ENCODE results near the gene ITCH.

ITCH gene

GRCh38 chr20:34532320-34532719 lies 169.2 kb downstream of the ITCH start:
- Histone ChIP-seq H2AFZ (ENCODE audit: low read length, unreplicated experiment) (no peak overlapping the region), H3K4me1 (ENCODE audit: control insufficient read depth, insufficient read depth, low read length, unreplicated experiment) (no peaks in the 10 kb centered on the region), H3K27me3 (ENCODE audit: insufficient read depth, low read length) (no peaks in the 10 kb centered on the region), H3K27ac (ENCODE audit: low read depth, low read length) (no peak overlapping the region), H3K4me3 (ENCODE audit: low read depth, low read length) (no peak overlapping the region), H3K79me2 (ENCODE audit: control insufficient read depth, insufficient read depth, low read length, unreplicated experiment) (peaks cover 10% of the 10 kb centered on the region), H3K36me3 (ENCODE audit: insufficient read depth, low read length) (peaks cover 37% of the 10 kb centered on the region)

GRCh38 chr20:34532756-34533155 lies 169.7 kb downstream of the ITCH start:
- peaks cover 6% of the 10 kb centered on the region for H3K79me2 ChIP-seq (ENCODE audit: control insufficient read depth, insufficient read depth, low read length, unreplicated experiment)
- H3K27ac ChIP-seq (ENCODE audit: low read depth, low read length) = no peak overlapping the region
- H3K4me3 ChIP-seq (ENCODE audit: low read depth, low read length) = no peak overlapping the region
- no peak overlapping the region for H2AFZ ChIP-seq (ENCODE audit: low read length, unreplicated experiment)
- H3K4me1 ChIP-seq (ENCODE audit: control insufficient read depth, insufficient read depth, low read length, unreplicated experiment) = no peaks in the 10 kb centered on the region
- H3K36me3 ChIP-seq (ENCODE audit: insufficient read depth, low read length) = peaks cover 32% of the 10 kb centered on the region; the same call in 1 of the 2 replicates
- H3K27me3 ChIP-seq (ENCODE audit: insufficient read depth, low read length) = no peaks in the 10 kb centered on the region

- H2AFZ ChIP-seq (ENCODE audit: low read length, unreplicated experiment) = no peak overlapping the region
- H3K79me2 ChIP-seq (ENCODE audit: control insufficient read depth, insufficient read depth, low read length, unreplicated experiment) = peaks cover 3% of the 10 kb centered on the region
- H3K4me1 ChIP-seq (ENCODE audit: control insufficient read depth, insufficient read depth, low read length, unreplicated experiment) = no peaks in the 10 kb centered on the region
- H3K27ac ChIP-seq (ENCODE audit: low read depth, low read length) = no peak overlapping the region
- no peaks in the 10 kb centered on the region for H3K27me3 ChIP-seq (ENCODE audit: insufficient read depth, low read length)
- H3K4me3 ChIP-seq (ENCODE audit: low read depth, low read length) = no peak overlapping the region
- peaks cover 32% of the 10 kb centered on the region; the same call in 1 of the 2 replicates for H3K36me3 ChIP-seq (ENCODE audit: insufficient read depth, low read length)
These were observed 171.5 kb downstream of the ITCH start for GRCh38 chr20:34534391-34535165.

- no peak overlapping the region for H3K4me3 ChIP-seq (ENCODE audit: low read depth, low read length)
- H3K79me2 ChIP-seq (ENCODE audit: control insufficient read depth, insufficient read depth, low read length, unreplicated experiment) = peaks cover 3% of the 10 kb centered on the region
- H3K4me1 ChIP-seq (ENCODE audit: control insufficient read depth, insufficient read depth, low read length, unreplicated experiment) = no peaks in the 10 kb centered on the region
- no peak overlapping the region for H3K27ac ChIP-seq (ENCODE audit: low read depth, low read length)
- H2AFZ ChIP-seq (ENCODE audit: low read length, unreplicated experiment) = no peak overlapping the region
- H3K27me3 ChIP-seq (ENCODE audit: insufficient read depth, low read length) = no peaks in the 10 kb centered on the region
- H3K36me3 ChIP-seq (ENCODE audit: insufficient read depth, low read length) = peaks cover 25% of the 10 kb centered on the region; the same call in 1 of the 2 replicates
These were observed 172.3 kb downstream of the ITCH start for GRCh38 chr20:34535301-34535840.

GRCh38 chr20:34535857-34536256 lies 172.8 kb downstream of the ITCH start:
- Histone ChIP-seq H3K27ac (ENCODE audit: low read depth, low read length) (no peak overlapping the region), H3K36me3 (ENCODE audit: insufficient read depth, low read length) (peaks cover 24% of the 10 kb centered on the region; the same call in 1 of the 2 replicates), H3K4me1 (ENCODE audit: control insufficient read depth, insufficient read depth, low read length, unreplicated experiment) (no peaks in the 10 kb centered on the region), H3K4me3 (ENCODE audit: low read depth, low read length) (no peak overlapping the region), H3K79me2 (ENCODE audit: control insufficient read depth, insufficient read depth, low read length, unreplicated experiment) (peaks cover 3% of the 10 kb centered on the region), H3K27me3 (ENCODE audit: insufficient read depth, low read length) (no peaks in the 10 kb centered on the region), H2AFZ (ENCODE audit: low read length, unreplicated experiment) (no peak overlapping the region)

DNA sequence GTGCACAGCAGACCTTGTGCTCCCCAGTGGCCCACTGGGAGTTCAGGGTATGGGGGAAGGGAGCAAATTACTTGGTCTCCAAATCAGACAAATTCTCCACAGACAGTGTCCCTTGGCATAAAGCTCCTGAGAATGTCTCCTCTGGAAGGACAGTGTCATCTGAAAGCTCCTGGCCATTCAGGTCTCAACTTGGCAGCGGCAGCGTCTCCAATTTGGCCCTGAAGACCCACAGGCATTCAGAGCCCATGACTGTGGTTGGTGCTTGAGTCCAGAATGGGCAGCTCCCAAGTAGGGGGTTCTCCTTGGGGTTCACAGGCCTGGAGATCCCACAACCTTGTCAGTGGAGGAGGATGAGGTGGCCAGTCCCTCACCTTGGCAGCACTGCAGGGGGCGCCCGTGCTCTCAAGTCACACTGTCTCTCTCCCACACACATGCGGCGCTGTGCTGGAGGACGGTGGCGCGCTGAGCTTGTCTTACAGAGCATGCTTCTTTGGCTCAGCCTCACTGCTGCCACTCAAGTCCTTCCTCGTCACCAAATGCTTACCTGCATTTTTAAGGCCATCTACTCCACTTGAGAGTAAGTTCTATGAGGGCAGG lies 173.8 kb downstream of the ITCH start:
- no peak overlapping the region for H2AFZ ChIP-seq (ENCODE audit: low read length, unreplicated experiment)
- no peak overlapping the region for H3K4me3 ChIP-seq (ENCODE audit: low read depth, low read length)
- no peaks in the 10 kb centered on the region for H3K27me3 ChIP-seq (ENCODE audit: insufficient read depth, low read length)
- no peaks in the 10 kb centered on the region for H3K4me1 ChIP-seq (ENCODE audit: control insufficient read depth, insufficient read depth, low read length, unreplicated experiment)
- H3K36me3 ChIP-seq (ENCODE audit: insufficient read depth, low read length) = peaks cover 27% of the 10 kb centered on the region; the same call in 1 of the 2 replicates
- H3K27ac ChIP-seq (ENCODE audit: low read depth, low read length) = no peak overlapping the region
- H3K79me2 ChIP-seq (ENCODE audit: control insufficient read depth, insufficient read depth, low read length, unreplicated experiment) = peaks cover 3% of the 10 kb centered on the region

DNA sequence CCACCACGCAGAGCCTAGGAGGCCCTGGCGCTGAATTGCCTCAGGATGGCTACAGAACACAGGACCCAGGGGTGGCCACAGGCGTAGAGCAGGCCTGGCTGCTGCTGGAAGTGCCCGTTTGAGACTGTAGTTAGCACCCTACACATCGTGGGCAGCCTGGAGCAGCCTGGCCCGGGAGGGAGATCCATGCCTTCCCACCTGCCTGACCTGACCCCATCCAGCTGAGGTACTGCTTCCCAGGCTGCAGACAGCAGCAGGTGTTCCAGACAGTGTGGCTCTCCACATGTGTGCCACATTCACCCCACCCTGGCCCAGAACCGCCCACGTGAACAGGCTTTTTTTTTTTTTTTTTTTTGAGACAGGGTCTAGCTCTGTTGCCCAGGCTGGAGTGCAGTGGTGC lies 174.6 kb downstream of the ITCH start:
- no peak overlapping the region for H3K4me3 ChIP-seq (ENCODE audit: low read depth, low read length)
- no peak overlapping the region for H3K27ac ChIP-seq (ENCODE audit: low read depth, low read length)
- H3K36me3 ChIP-seq (ENCODE audit: insufficient read depth, low read length) = peaks cover 24% of the 10 kb centered on the region; the same call in 1 of the 2 replicates
- H2AFZ ChIP-seq (ENCODE audit: low read length, unreplicated experiment) = no peak overlapping the region
- no peaks in the 10 kb centered on the region for H3K79me2 ChIP-seq (ENCODE audit: control insufficient read depth, insufficient read depth, low read length, unreplicated experiment)
- H3K4me1 ChIP-seq (ENCODE audit: control insufficient read depth, insufficient read depth, low read length, unreplicated experiment) = no peaks in the 10 kb centered on the region
- H3K27me3 ChIP-seq (ENCODE audit: insufficient read depth, low read length) = no peaks in the 10 kb centered on the region

DNA sequence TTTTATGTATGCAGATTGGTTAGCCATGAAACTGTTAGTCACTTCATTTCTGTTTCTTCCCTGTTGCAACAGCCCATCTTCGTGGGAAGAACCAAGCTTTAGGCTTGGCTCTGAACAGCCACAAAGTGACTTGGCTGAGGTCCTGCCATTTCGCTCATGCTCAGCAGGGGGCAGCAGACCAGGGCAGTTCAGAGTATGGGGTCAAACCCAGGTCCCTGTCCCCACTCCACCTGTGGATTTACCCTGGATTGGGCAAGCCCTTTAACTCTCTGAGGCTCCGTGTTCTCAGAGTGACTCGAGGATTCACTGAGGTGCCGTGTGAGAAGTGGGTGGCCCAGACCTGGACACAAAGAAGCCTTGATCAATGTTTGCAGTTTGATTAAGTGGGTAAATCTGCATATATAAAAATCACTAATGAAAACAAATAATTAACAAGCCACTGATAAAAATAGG lies 175.6 kb downstream of the ITCH start:
- peaks cover 21% of the 10 kb centered on the region; the same call in 1 of the 2 replicates for H3K36me3 ChIP-seq (ENCODE audit: insufficient read depth, low read length)
- H3K4me3 ChIP-seq (ENCODE audit: low read depth, low read length) = no peak overlapping the region
- H3K4me1 ChIP-seq (ENCODE audit: control insufficient read depth, insufficient read depth, low read length, unreplicated experiment) = no peaks in the 10 kb centered on the region
- no peaks in the 10 kb centered on the region for H3K27me3 ChIP-seq (ENCODE audit: insufficient read depth, low read length)
- no peak overlapping the region for H2AFZ ChIP-seq (ENCODE audit: low read length, unreplicated experiment)
- no peaks in the 10 kb centered on the region for H3K79me2 ChIP-seq (ENCODE audit: control insufficient read depth, insufficient read depth, low read length, unreplicated experiment)
- H3K27ac ChIP-seq (ENCODE audit: low read depth, low read length) = no peak overlapping the region

GRCh38 chr20:34539756-34540155 lies 176.7 kb downstream of the ITCH start:
- Histone ChIP-seq H3K4me1 (ENCODE audit: control insufficient read depth, insufficient read depth, low read length, unreplicated experiment) (no peaks in the 10 kb centered on the region), H3K36me3 (ENCODE audit: insufficient read depth, low read length) (peaks cover 19% of the 10 kb centered on the region; the same call in 1 of the 2 replicates), H3K27ac (ENCODE audit: low read depth, low read length) (no peak overlapping the region), H2AFZ (ENCODE audit: low read length, unreplicated experiment) (no peak overlapping the region), H3K4me3 (ENCODE audit: low read depth, low read length) (no peak overlapping the region), H3K79me2 (ENCODE audit: control insufficient read depth, insufficient read depth, low read length, unreplicated experiment) (no peaks in the 10 kb centered on the region), H3K27me3 (ENCODE audit: insufficient read depth, low read length) (no peaks in the 10 kb centered on the region)

DNA sequence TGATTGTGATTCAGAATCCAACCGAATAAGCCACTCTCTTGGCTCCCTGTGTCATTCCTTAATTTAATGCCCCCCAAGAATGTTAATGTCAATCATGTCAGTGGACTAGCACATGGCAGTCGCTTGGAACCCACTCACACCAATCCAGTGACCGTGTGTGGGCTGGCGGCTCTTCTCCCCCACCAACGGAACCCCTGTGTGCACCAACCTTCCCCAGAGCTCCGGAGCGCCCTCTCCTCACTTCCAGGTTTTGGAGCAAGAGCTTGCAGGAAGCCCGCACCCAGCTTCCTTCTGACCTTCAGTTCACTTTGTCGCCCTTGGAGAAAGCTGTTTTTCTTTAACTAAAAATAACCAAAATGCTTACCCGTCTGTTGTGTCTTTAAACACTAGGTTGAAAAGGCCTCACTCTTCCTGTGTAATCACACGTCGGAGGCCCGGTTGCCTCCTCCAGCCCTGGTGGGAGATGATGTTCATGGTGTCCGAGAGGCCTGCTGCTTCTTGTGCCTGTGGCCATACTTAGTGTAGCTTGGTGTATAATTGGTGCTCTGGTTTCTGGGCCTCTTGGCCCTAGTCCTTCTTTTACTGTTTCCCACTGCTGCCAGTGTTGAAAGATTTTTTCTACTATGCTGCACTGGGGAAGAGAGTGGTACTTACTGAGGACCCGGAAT lies 177.7 kb downstream of the ITCH start:
- no peaks in the 10 kb centered on the region for H3K27me3 ChIP-seq (ENCODE audit: insufficient read depth, low read length)
- H3K36me3 ChIP-seq (ENCODE audit: insufficient read depth, low read length) = peaks cover 10% of the 10 kb centered on the region; the same call in 1 of the 2 replicates
- H3K4me1 ChIP-seq (ENCODE audit: control insufficient read depth, insufficient read depth, low read length, unreplicated experiment) = no peaks in the 10 kb centered on the region
- H3K79me2 ChIP-seq (ENCODE audit: control insufficient read depth, insufficient read depth, low read length, unreplicated experiment) = no peaks in the 10 kb centered on the region
- no peak overlapping the region for H2AFZ ChIP-seq (ENCODE audit: low read length, unreplicated experiment)
- H3K27ac ChIP-seq (ENCODE audit: low read depth, low read length) = no peak overlapping the region
- no peak overlapping the region for H3K4me3 ChIP-seq (ENCODE audit: low read depth, low read length)
